Measurements from ENCODE around the gene C4A. TPM values are rescaled to one million over a fixed set of nuclear protein-coding genes. Genes with fewer than 3 reads are reported as not detected.
"Not testable (repeated sequence)": the region's sequence is repeated elsewhere in the genome, so short reads cannot be mapped to it uniquely, and the experiment has no call there.

C4A gene
- polyA plus RNA-seq, 3 donors from 2014 or later: not detected

DNA sequence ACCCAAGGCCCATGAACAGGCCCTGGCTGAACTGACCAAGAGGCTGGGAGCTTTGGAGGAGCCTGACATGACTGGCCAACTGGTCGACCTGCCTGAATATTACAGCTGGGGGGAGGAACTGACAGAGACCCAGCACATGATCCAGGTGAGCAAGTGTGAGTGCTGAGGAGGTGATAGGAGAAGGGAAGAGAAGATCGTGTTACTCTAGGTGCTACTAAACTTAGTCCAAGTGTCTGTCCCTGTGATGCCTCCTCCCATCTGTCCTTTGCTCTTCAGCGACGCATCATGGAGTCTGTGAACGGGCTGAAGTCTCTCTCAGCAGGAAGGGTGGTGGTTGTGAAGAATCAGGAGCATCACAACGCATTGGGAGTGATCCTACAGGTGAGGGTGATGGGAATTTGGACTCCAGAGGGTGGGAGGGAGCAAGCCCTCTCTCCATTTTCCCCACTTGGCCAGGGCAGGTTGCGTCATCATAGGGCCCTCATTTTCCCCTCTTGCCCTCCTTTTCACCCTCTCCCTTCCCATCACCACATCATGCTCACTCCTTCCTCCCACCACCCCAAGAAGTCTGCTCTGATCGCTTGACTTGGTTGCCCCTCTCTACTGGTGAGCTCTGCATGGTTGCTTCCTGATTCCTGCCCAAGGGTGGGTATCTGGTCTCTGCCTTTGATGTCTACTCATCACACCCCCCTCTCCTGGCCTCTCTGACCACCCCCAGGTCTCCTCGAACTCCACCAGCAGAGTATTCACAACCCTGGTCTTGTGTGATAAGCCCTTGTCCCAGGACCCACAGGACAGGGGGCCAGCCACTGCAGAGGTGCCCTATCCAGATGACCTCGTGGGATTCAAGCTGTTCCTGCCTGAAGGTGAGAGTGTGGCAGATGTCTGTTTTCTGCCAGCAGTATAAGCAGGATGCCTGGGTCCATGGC lies 14.6 kb upstream of the C4A start:
- no peak for DNase-seq
- Mint-ChIP-seq H3K4me3 (no peak overlapping the region), H3K36me3 (peaks cover 0 to 46% (median 19%) of the 10 kb centered on the region in 3 donors), H3K4me1 (peaks cover 22 to 29% of the 10 kb centered on the region in 2 donors), H3K9me3 (no peaks in the 10 kb centered on the region), H3K27ac (peak overlapping the region; percentile 23 to 74 (median 62)), H3K27me3 (ENCODE audit: low read depth in 3 of 3) (peaks cover 11 to 19% (median 11%) of the 10 kb centered on the region in 3 donors)

DNA sequence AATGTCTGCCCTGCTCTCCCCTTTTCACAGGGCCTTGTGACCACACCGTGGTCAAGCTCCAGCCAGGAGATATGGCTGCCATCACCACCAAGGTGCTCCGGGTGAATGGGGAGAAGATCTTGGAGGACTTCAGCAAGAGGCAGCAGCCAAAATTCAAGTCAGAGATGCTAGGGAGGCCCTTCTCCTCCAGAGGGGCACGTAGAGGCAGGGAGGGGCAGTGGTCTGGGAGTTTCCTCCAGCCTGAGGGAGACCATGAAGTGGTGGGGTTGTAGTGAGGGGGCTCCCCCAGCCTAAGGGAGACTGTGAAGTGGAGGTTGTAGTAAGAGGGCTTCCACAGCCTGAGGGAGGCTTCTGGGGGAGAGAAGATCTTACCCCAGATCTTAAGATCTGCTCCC lies 13.9 kb upstream of the C4A start:
- H3K4me3 Mint-ChIP-seq: no peak overlapping the region
- H3K27me3 Mint-ChIP-seq (ENCODE audit: low read depth in 3 of 3): peaks cover 12 to 20% (median 12%) of the 10 kb centered on the region in 3 donors
- no peak for DNase-seq
- peak overlapping the region; percentile 23 to 69 (median 54) for H3K27ac Mint-ChIP-seq
- peaks cover 28 to 34% of the 10 kb centered on the region in 2 donors for H3K4me1 Mint-ChIP-seq
- H3K36me3 Mint-ChIP-seq: peaks cover 0 to 40% (median 15%) of the 10 kb centered on the region in 3 donors
- no peaks in the 10 kb centered on the region for H3K9me3 Mint-ChIP-seq

DNA sequence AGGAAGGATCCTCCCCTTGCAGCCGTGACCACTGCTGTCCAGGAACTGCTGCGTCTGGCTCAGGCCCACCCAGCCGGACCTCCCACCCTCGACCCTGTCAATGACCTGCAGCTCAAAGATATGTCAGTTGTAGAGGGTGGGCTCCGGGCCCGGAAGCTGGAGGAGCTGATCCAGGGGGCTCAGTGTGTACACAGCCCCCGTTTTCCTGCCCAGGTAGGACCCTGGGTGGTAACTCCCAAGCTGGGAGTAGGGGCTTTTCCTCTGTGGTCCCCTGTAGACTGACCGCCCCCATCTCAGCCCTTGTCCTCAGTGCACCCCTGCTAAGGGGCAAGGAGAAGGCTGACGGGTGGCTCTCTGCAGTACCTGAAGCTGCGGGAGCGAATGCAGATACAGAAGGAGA lies 13.5 kb upstream of the C4A start:
- DNase-seq: no peak
- Mint-ChIP-seq H3K27ac (peak overlapping the region in 2 of 6 donors; percentile 5 to 23), H3K9me3 (no peaks in the 10 kb centered on the region), H3K36me3 (peaks cover 0 to 36% (median 15%) of the 10 kb centered on the region in 3 donors), H3K27me3 (ENCODE audit: low read depth in 3 of 3) (peaks cover 12 to 20% (median 14%) of the 10 kb centered on the region in 3 donors), H3K4me1 (peaks cover 32 to 38% of the 10 kb centered on the region in 2 donors), H3K4me3 (no peak overlapping the region)

DNA sequence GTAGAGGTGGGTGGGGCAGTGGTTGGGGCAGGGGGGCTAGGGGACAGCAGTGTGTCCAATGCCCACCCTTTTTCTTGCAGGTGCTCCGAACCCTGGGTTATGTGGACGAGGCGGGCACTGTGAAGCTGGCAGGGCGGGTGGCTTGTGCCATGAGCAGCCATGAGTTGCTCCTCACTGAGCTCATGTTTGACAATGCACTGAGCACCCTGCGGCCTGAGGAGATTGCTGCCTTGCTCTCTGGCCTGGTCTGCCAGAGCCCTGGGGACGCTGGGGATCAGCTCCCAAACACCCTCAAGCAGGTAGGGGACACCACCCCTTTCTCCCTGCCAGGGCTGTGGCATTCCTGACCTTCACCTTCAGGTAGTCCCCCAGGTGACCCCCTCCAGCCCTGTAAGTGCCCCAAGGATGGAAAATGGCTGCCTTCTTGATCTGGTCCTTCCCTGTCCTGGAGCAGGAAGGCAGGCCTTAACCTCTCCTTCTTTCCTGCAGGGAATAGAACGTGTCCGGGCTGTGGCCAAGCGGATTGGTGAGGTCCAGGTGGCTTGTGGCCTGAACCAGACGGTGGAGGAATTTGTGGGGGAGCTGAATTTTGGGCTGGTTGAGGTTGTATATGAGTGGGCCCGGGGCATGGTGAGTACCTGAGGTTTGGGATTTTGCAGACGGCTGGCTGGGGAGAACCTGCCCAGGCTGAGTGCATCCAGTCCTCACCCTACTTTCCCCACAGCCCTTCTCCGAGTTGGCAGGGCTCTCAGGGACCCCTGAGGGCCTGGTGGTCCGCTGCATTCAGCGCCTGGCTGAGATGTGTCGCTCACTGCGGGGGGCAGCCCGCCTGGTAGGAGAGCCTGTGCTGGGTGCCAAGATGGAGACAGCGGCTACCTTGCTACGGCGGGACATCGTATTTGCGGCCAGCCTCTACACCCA lies 12.8 kb upstream of the C4A start:
- DNase-seq: no peak
- peak overlapping the region in 1 of 5 donors; percentile 65 for H3K4me3 Mint-ChIP-seq
- no peaks in the 10 kb centered on the region for H3K9me3 Mint-ChIP-seq
- peaks cover 12 to 20% (median 15%) of the 10 kb centered on the region in 3 donors for H3K27me3 Mint-ChIP-seq (ENCODE audit: low read depth in 3 of 3)
- peaks cover 0 to 32% (median 13%) of the 10 kb centered on the region in 3 donors for H3K36me3 Mint-ChIP-seq
- H3K4me1 Mint-ChIP-seq: peaks cover 37 to 45% of the 10 kb centered on the region in 2 donors
- peak overlapping the region; percentile 56 to 100 (median 100) for H3K27ac Mint-ChIP-seq

DNA sequence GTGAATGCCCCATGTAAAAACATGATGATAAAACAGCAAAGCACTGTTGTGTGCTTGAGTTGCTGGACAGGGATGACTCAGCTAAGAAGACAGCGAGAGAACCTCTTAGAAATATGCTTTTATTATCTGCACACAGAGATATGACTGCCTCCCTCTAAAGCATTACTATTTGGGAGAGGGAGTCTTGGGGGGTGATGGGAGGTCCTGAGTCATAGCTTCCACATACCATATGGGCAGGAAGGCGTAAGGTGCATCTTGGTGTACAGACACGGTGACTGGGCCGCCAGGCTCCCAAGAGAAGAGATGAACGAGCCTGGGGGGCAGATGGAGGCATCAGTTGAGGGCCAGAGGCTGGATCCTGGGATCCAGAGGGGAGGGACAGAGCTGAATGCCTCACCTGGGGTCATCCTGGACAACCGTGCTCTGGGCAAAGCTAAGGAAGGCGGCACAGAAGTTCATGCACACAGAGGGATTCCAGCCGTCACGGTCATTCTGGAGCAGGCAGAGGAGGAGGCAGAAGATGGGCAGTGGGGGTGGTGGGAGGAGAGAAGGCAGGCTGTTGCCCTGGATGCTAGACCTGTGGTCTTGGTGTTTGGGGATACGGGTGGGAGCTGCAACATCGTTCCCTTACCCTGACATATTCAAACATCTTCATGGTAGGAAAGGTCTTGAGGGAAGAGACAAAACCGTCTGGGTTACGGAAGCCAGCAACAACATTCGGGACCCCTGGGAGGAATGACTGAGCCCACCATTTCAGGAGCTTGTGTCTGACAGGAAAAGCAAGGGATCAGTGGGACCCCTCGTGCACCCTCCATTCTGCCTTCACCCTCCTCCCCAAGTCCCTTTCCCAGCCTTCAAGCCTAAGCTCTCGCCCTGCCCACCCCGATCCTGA lies 11.9 kb upstream of the C4A start:
- H3K4me3 Mint-ChIP-seq: peak overlapping the region; percentile 49 to 96 (median 65)
- H3K27me3 Mint-ChIP-seq (ENCODE audit: low read depth in 3 of 3): peaks cover 12 to 20% (median 15%) of the 10 kb centered on the region in 3 donors
- H3K36me3 Mint-ChIP-seq: peaks cover 0 to 25% (median 8%) of the 10 kb centered on the region in 3 donors
- DNase-seq: no peak
- no peaks in the 10 kb centered on the region for H3K9me3 Mint-ChIP-seq
- H3K27ac Mint-ChIP-seq: peak overlapping the region; percentile 99 to 100 (median 100)
- peaks cover 38 to 45% of the 10 kb centered on the region in 2 donors for H3K4me1 Mint-ChIP-seq

DNA sequence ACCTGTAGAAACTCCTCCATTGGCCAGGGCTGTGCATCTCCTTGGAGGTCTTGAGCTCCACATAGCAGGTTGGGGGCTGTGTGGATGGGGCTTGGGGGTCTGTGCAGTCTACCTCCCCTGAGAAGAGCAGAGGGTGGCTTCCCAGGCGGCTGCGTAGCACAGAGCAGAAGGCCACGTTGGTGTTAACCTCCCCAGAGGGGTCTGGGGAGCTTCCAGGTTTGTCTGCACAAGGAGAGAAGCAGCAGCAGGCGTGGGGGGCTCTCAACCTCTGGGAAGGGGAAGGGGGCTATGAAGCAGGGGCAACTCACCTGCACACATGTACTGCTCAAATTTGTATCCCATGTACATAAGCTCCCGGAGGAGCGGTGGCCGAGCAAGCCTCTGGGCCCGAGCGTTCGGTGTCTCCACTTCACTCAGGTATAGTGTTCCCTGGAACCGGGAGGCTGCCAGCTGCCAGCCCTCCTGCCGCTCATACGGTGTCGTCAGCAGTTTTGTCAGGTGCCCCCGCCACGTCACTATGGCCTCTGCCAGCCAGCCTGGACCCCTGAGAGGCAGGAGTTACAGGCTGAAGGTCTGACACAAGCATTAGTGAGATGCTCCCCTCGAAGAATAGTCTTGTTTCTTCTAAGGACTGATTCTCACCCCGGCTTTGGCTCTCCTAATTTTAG lies 11.1 kb upstream of the C4A start:
- Mint-ChIP-seq H3K27ac (peak overlapping the region; percentile 99 to 100 (median 100)), H3K4me3 (peak overlapping the region; percentile 54 to 99 (median 96)), H3K4me1 (peaks cover 38 to 45% of the 10 kb centered on the region in 2 donors), H3K9me3 (no peaks in the 10 kb centered on the region), H3K27me3 (ENCODE audit: low read depth in 3 of 3) (peaks cover 12 to 20% (median 17%) of the 10 kb centered on the region in 3 donors), H3K36me3 (peaks cover 0 to 18% (median 5%) of the 10 kb centered on the region in 3 donors)
- no peak for DNase-seq

DNA sequence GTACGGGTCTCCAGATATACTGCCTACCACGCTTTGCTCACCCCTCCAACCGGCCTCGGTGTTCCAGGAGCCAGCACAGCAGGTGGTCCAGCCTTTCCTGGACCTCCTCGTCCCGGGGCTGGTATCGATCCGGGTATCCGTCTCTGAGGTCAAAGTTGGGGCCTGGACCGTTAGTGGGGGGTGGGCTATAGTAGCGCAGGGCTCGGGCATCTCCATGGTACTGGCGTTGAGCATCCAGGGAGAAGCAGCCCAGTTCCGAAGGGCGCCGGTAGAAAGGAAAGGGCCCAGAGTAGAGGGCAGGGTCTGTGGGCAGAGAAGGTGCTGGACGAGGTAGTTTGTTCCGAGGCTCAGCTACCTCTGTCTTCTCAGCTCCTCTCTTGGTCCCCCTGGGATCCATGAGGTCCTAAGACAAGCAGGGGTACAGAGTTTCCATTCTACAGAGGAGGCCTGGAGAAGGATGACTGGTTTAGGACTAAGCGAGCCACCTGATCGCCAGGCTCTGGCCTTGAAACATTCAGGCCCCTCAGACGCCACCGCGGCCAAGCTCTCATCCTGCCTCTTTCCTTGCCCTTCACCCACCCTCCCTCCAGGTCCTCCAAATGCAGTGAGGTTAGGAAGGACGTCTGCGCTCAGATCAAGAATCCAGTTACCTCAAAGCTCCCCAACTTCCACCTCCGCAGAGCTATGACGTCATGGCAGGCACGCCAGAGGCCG lies 10.4 kb upstream of the C4A start:
- H3K4me1 Mint-ChIP-seq: peaks cover 38 to 45% of the 10 kb centered on the region in 2 donors
- peaks cover 0 to 18% (median 5%) of the 10 kb centered on the region in 3 donors for H3K36me3 Mint-ChIP-seq
- H3K4me3 Mint-ChIP-seq: peak overlapping the region; percentile 90 to 99 (median 96)
- peak overlapping the region; percentile 99 to 100 (median 100) for H3K27ac Mint-ChIP-seq
- H3K9me3 Mint-ChIP-seq: no peaks in the 10 kb centered on the region
- peaks cover 12 to 20% (median 17%) of the 10 kb centered on the region in 3 donors for H3K27me3 Mint-ChIP-seq (ENCODE audit: low read depth in 3 of 3)
- no peak for DNase-seq

DNA sequence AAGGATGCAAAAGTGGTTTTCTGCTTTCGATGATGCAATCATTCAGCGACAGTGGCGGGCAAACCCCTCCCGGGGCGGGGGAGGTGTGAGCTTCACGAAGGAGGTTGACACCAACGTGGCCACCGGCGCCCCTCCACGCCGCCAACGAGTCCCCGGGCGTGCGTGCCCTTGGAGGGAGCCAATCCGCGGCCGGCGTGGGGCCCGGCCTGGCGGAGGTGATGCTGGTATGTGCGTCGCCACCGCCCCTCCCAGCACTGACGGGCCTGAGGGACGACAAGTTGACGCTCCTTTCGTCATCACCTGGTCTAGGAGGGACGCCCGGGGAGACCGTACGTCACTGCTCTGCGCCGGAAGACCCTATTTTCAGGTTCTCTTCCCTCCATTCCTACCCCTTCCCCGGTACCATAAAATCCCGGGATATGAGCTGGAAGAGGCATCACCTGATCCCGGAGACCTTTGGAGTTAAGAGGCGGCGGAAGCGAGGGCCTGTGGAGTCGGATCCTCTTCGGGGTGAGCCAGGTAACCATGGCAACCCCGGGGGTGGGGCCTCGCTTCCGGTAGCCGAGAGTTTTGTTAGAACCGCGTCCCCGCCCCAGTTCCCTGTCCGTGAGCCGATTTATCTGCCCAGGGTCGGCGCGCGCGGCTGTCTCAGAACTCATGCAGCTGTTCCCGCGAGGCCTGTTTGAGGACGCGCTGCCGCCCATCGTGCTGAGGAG lies 9.7 kb upstream of the C4A start, which contains the start of gene DXO:
TSS of gene DXO (minus strand) at position 146 of the 716 bp plus-strand sequence. CDS start 463 bp downstream, outside the sequence.
- peaks cover 38 to 45% of the 10 kb centered on the region in 2 donors for H3K4me1 Mint-ChIP-seq
- peaks cover 0 to 17% (median 1%) of the 10 kb centered on the region in 3 donors for H3K36me3 Mint-ChIP-seq
- H3K9me3 Mint-ChIP-seq: no peaks in the 10 kb centered on the region
- peaks cover 12 to 20% (median 17%) of the 10 kb centered on the region in 3 donors for H3K27me3 Mint-ChIP-seq (ENCODE audit: low read depth in 3 of 3)
- peak; percentile 100 for DNase-seq
- H3K4me3 Mint-ChIP-seq: peak within 1 kb of the TSS; percentile 90 to 99 (median 96)
- H3K27ac Mint-ChIP-seq: peak within 1 kb of the TSS; percentile 99 to 100 (median 100)

DNA sequence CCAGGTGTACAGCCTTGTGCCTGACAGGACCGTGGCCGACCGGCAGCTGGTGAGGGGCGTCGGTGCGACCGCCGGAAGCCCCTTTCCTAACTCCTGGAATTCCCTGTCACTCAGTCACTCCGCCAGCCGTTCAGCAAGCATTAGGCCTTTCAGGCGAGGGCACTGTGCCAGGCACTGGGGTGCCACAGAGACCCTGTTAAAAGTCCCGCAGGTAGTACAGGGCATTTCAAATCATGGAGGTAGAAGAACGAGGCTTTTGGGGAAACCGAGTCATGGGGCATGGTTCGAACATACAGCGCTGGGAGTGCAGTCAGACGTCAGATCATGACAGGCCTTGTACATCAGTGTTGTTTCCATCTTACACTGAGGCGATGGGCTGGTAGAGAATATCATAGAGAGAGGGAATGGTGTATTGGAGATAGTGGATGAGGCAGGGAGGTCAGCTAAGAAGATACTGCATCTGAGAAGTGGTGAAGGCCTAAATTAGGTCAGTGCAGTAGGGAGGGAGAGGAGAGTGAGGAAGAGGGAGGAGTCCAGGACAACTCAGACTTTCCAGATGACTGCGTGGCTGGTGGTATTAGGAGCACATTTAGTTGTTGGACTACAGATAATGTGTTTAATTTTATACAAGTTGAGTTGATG lies 9.0 kb upstream of the C4A start:
- H3K4me1 Mint-ChIP-seq: peaks cover 38 to 45% of the 10 kb centered on the region in 2 donors
- H3K4me3 Mint-ChIP-seq: peak overlapping the region; percentile 90 to 99 (median 96)
- peak overlapping the region; percentile 99 to 100 (median 100) for H3K27ac Mint-ChIP-seq
- H3K9me3 Mint-ChIP-seq: no peaks in the 10 kb centered on the region
- peaks cover 0 to 10% (median 0%) of the 10 kb centered on the region in 3 donors for H3K36me3 Mint-ChIP-seq
- peaks cover 12 to 20% (median 17%) of the 10 kb centered on the region in 3 donors for H3K27me3 Mint-ChIP-seq (ENCODE audit: low read depth in 3 of 3)
- DNase-seq: peak; percentile 17 to 32 (median 20)

DNA sequence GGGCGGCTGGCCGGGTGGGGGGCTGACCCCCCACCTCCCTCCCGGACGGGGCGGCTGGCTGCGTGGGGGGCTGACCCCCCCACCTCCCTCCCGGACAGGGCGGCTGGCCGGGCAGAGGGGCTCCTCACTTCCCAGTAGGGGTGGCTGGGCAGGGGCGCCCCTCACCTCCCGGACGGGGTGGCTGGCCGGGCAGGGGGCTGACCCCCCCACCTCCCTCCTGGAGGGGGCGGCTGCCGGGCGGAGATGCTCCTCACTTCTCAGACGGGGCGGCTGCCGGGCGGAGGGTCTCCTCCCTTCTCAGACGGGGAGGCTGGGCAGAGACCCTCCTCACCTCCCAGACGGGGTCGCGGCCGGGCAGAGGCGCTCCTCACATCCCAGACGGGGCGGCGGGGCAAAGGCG lies 5.8 kb upstream of the C4A start:
- H3K27ac Mint-ChIP-seq, H3K4me3 Mint-ChIP-seq, DNase-seq, H3K9me3 Mint-ChIP-seq: not testable (repeated sequence)
- peaks cover 27 to 30% of the 10 kb centered on the region in 2 donors for H3K4me1 Mint-ChIP-seq
- H3K27me3 Mint-ChIP-seq (ENCODE audit: low read depth in 3 of 3): peaks cover 9 to 16% (median 14%) of the 10 kb centered on the region in 3 donors
- H3K36me3 Mint-ChIP-seq: peaks cover 0 to 12% (median 6%) of the 10 kb centered on the region in 3 donors
